GM18498 (cell line): ENCODE data around the gene HOOK2.
"Not testable (repeated sequence)": the region's sequence is repeated elsewhere in the genome, so short reads cannot be mapped to it uniquely, and the experiment has no call there.

Source experiments
- ATAC-seq: cut with Tn5 transposase; IDR thresholded peaks from one replicate; pipeline ENCODE4 v1.9.1; 2021; ENCODE audit warnings: mild to moderate bottlenecking, moderate library complexity; ENCODE audit not compliant: unreplicated experiment

The HOOK2 gene

GRCh38 chr19:12722566-12723380 lies 52.6 kb downstream of the HOOK2 start:
- ATAC-seq = peak; percentile 76

- ATAC-seq = peak; percentile 25
Observed at GRCh38 chr19:12721656-12722565, 53.4 kb downstream of the HOOK2 start.

- no peak for ATAC-seq
Observed at GRCh38 chr19:12720851-12721655, 54.3 kb downstream of the HOOK2 start.

GRCh38 chr19:12720296-12720695 lies 55.1 kb downstream of the HOOK2 start:
- no peak for ATAC-seq

- no peak for ATAC-seq
Observed at GRCh38 chr19:12715929-12716328, 59.4 kb downstream of the HOOK2 start.

- no peak for ATAC-seq
Observed at GRCh38 chr19:12715102-12715501, 60.2 kb downstream of the HOOK2 start.

- ATAC-seq = not testable (repeated sequence)
Observed at GRCh38 chr19:12713304-12713703, 62.0 kb downstream of the HOOK2 start.
